Measurements from ENCODE around the gene GRHL1.

The GRHL1 gene

DNA sequence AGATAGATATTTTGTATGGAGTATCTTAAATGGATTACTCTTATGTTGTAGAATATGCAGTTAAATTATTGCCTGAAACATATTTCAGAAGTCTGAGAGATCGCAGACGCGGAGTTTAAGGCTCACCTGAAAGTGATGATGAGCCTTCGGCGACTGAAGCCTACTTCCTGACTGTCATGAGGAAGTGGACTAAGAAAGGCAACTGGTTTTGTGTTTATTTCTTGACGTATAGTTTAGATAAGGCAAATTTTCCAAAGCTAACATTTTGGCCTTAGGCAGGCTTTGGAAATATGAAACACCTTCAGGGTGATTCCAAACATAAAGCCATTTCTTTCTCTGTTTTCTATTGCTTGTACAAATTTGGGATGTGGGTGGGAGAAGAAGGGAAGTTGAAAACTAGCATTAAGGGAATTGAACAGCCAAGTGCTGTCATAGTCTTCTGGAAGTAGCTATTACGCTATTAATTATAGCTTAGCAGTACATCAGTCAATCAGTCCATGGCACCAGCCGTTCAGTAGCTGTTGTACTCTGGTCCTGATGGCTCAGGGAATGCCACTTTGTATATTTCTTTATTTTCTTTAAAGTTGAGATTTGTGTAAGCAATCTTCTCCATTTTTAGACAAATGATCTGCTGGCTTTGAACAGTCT, 1.5 kb downstream of the GRHL1 start:
- H3K9me3 ChIP-seq (ENCODE audit: control insufficient read depth, insufficient read depth, low read depth, low read length), result no peaks in the 10 kb centered on the region
- H3K4me3 ChIP-seq (ENCODE audit: low read depth, low read length), result peak overlapping the region; percentile 18; the same call in 1 of the 2 replicates
- peaks cover 16% of the 10 kb centered on the region for H3K4me1 ChIP-seq (ENCODE audit: control insufficient read depth, insufficient read depth, low read length)
- CTCF ChIA-PET, result interaction anchor here (0.6 to 1.0 kb wide), 4 partner anchors 30 to 190 kb away, joined by 3 to 4 read pairs (median 3); no protein-coding TSS in a partner anchor
- TF ChIP-seq, protein P1, sequence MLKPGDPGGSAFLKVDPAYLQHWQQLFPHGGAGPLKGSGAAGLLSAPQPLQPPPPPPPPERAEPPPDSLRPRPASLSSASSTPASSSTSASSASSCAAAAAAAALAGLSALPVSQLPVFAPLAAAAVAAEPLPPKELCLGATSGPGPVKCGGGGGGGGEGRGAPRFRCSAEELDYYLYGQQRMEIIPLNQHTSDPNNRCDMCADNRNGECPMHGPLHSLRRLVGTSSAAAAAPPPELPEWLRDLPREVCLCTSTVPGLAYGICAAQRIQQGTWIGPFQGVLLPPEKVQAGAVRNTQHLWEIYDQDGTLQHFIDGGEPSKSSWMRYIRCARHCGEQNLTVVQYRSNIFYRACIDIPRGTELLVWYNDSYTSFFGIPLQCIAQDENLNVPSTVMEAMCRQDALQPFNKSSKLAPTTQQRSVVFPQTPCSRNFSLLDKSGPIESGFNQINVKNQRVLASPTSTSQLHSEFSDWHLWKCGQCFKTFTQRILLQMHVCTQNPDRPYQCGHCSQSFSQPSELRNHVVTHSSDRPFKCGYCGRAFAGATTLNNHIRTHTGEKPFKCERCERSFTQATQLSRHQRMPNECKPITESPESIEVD (tag by site-specific recombination; IDR thresholded peaks at IDR 0.05), result 0 out of 2 replicates have a peak, but pooled peaks have one; percentile 7
- TF ChIP-seq ZNF140 (tag by site-specific recombination; IDR thresholded peaks at IDR 0.05), result no peak
- TF ChIP-seq, protein P2, sequence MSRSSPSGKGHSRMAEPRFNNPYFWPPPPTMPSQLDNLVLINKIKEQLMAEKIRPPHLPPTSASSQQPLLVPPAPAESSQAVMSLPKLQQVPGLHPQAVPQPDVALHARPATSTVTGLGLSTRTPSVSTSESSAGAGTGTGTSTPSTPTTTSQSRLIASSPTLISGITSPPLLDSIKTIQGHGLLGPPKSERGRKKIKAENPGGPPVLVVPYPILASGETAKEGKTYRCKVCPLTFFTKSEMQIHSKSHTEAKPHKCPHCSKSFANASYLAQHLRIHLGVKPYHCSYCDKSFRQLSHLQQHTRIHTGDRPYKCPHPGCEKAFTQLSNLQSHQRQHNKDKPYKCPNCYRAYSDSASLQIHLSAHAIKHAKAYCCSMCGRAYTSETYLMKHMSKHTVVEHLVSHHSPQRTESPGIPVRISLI (tag by site-specific recombination; IDR thresholded peaks at IDR 0.05), result no peak
- TF ChIP-seq SP7 (tag by site-specific recombination; IDR thresholded peaks at IDR 0.05), result peak; percentile 94
- TF ChIP-seq ZBTB1 (tag by site-specific recombination; IDR thresholded peaks at IDR 0.05), result no peak
- TF ChIP-seq GLI4 (tag by site-specific recombination; IDR thresholded peaks at IDR 0.05), result no peak
- TF ChIP-seq FEZF1 (tag by site-specific recombination; IDR thresholded peaks at IDR 0.05), result 0 out of 2 replicates have a peak, but pooled peaks have one; percentile 8
- no peak for TF ChIP-seq GLI2 (tag by site-specific recombination; IDR thresholded peaks at IDR 0.05; ENCODE audit: borderline replicate concordance, low read depth)
- no peak for TF ChIP-seq ZNF132 (tag by site-specific recombination; IDR thresholded peaks at IDR 0.05; ENCODE audit: borderline replicate concordance)
- TF ChIP-seq WT1 (tag by site-specific recombination; IDR thresholded peaks at IDR 0.05), result no peak
- TF ChIP-seq, protein P3, sequence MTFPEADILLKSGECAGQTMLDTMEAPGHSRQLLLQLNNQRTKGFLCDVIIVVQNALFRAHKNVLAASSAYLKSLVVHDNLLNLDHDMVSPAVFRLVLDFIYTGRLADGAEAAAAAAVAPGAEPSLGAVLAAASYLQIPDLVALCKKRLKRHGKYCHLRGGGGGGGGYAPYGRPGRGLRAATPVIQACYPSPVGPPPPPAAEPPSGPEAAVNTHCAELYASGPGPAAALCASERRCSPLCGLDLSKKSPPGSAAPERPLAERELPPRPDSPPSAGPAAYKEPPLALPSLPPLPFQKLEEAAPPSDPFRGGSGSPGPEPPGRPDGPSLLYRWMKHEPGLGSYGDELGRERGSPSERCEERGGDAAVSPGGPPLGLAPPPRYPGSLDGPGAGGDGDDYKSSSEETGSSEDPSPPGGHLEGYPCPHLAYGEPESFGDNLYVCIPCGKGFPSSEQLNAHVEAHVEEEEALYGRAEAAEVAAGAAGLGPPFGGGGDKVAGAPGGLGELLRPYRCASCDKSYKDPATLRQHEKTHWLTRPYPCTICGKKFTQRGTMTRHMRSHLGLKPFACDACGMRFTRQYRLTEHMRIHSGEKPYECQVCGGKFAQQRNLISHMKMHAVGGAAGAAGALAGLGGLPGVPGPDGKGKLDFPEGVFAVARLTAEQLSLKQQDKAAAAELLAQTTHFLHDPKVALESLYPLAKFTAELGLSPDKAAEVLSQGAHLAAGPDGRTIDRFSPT (tag by site-specific recombination; IDR thresholded peaks at IDR 0.05), result no peak
- TF ChIP-seq ZNF843 (tag by site-specific recombination; IDR thresholded peaks at IDR 0.05), result no peak
- TF ChIP-seq ZNF791 (tag by site-specific recombination; IDR thresholded peaks at IDR 0.05), result no peak
- TF ChIP-seq YY1 (tag by site-specific recombination; IDR thresholded peaks at IDR 0.05), result no peak
- H3K36me3 ChIP-seq (ENCODE audit: control insufficient read depth in 2 of 2, insufficient read depth in 1 of 2, low read length in 2 of 2), result peaks cover 0 to 5% of the 10 kb centered on the region in 2 experiments; a peak in 2 of 3 replicates
- no peak overlapping the region for H3K27ac ChIP-seq (ENCODE audit: extremely low read depth, low read depth, low read length)
- POLR2A ChIA-PET, result interaction anchor here (0.8 kb wide), 1 partner anchor 31 kb away, joined by 3 read pairs; no protein-coding TSS in a partner anchor

DNA sequence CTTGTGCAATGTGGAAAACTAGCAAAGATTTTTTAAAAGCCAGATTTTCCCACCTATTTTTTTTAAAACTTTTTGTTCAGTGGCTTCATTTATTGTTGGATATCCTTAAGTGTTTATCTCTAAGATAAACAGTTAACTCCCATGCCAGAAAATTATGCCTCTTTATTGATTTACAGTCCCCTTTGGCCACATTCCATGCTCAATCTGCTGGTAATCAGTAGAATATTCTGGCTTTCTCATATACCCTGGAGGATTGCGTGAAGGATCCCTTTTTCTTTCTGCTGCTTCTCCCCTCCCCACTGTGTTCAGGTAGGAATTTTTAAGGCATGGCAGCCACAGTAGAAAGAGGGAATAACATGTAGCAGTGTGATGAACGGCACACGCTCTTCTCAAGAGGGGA, 2.6 kb downstream of the GRHL1 start:
- ChIA-PET CTCF (interaction anchor here (0.7 kb wide), 1 partner anchor 16 kb away, joined by 3 read pairs; no protein-coding TSS in a partner anchor), POLR2A (no interaction called here)
- 0 out of 2 replicates have a peak overlapping the region, but pooled peaks have one; percentile 14 for H3K27ac ChIP-seq (ENCODE audit: extremely low read depth, low read depth, low read length)
- peaks cover 16% of the 10 kb centered on the region for H3K4me1 ChIP-seq (ENCODE audit: control insufficient read depth, insufficient read depth, low read length)
- H3K4me3 ChIP-seq (ENCODE audit: low read depth, low read length), result no peak overlapping the region
- H3K9me3 ChIP-seq (ENCODE audit: control insufficient read depth, insufficient read depth, low read depth, low read length), result no peaks in the 10 kb centered on the region
- peaks cover 0 to 10% of the 10 kb centered on the region in 2 experiments; a peak in 2 of 3 replicates for H3K36me3 ChIP-seq (ENCODE audit: control insufficient read depth in 2 of 2, insufficient read depth in 1 of 2, low read length in 2 of 2)
- TF ChIP-seq, protein P1 (tag by site-specific recombination; IDR thresholded peaks at IDR 0.05), result peak; percentile 91
- TF ChIP-seq ZNF341 (tag by site-specific recombination; IDR thresholded peaks at IDR 0.05; ENCODE audit: low read depth) (peak; percentile 19; the same call in 1 of the 2 replicates), ZFP3 (tag by site-specific recombination; IDR thresholded peaks at IDR 0.05; ENCODE audit: low read depth) (no peak), WT1 (tag by site-specific recombination; IDR thresholded peaks at IDR 0.05) (peak; percentile 92), ZNF654 (tag by site-specific recombination; IDR thresholded peaks at IDR 0.05; ENCODE audit: low read depth) (no peak), ZNF610 (tag by site-specific recombination; IDR thresholded peaks at IDR 0.05; ENCODE audit: borderline replicate concordance) (no peak), ZNF423 (tag by site-specific recombination; IDR thresholded peaks at IDR 0.05) (no peak), ZXDB (tag by site-specific recombination; IDR thresholded peaks at IDR 0.05) (no peak), ZNF366 (tag by site-specific recombination; conservative IDR thresholded peaks at IDR 0.05) (0 out of 2 replicates have a peak, but pooled peaks have one; percentile 33), ZNF302 (tag by site-specific recombination; IDR thresholded peaks at IDR 0.05; ENCODE audit: low read depth) (no peak), ZNF266 (tag by site-specific recombination; IDR thresholded peaks at IDR 0.05; ENCODE audit: low read depth) (no peak), ZNF76 (tag by site-specific recombination; IDR thresholded peaks at IDR 0.05; ENCODE audit: borderline replicate concordance, low read depth) (no peak), KLF7 (tag by site-specific recombination; IDR thresholded peaks at IDR 0.05; ENCODE audit: borderline replicate concordance) (no peak), ZNF843 (tag by site-specific recombination; IDR thresholded peaks at IDR 0.05) (0 out of 2 replicates have a peak, but pooled peaks have one; percentile 17)
- TF ChIP-seq, protein P4, sequence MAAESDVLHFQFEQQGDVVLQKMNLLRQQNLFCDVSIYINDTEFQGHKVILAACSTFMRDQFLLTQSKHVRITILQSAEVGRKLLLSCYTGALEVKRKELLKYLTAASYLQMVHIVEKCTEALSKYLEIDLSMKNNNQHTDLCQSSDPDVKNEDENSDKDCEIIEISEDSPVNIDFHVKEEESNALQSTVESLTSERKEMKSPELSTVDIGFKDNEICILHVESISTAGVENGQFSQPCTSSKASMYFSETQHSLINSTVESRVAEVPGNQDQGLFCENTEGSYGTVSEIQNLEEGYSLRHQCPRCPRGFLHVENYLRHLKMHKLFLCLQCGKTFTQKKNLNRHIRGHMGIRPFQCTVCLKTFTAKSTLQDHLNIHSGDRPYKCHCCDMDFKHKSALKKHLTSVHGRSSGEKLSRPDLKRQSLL (tag by site-specific recombination; IDR thresholded peaks at IDR 0.05), result no peak
